ENCODE results near the gene NELFB. TPM values are rescaled to one million over a fixed set of nuclear protein-coding genes. Genes with fewer than 3 reads are reported as not detected.

The NELFB gene
- total and polyA plus RNA-seq, 9 of the 15 experiments (the other 6 are each of a cell fraction or from before 2014, with no cell fraction given), result 0.24 to 84.0 (median 29.7) TPM

DNA sequence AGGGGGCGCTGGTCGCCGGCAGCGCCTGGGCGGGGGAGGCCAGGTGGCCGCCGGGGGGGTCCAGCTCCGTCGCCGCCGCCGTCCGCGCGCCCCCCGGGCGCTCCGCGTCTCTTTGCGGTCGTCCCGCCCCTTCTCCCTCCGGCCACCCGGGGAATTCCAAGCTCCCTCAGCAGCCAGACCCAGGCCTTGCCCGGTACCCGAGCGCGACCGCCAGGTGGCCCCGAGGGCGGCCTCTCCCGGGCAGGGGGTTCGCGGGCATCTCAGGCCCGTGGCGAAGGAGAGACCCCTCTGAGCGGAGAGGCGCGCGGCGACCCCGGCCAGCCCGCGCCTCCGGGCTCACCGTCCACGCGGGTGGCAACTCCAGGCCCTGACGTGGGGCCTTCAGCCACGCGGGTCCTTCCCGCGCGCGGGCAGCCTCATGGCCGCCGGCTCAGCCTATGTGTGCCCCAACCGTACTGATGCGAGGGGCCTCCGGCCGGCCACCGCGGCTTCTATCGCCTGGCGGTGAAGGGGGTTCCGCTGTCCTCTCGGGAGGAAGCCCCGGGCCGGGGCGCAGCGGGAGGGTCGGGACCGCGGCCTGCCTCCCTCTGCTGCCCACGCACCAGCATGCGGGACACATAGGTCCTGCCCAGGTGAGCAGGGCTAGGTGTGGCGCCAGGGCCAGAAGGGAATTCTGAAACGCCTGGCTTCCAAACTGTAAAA lies 47.5 kb downstream of the NELFB start (continued):
- TF ChIP-seq, protein P1, sequence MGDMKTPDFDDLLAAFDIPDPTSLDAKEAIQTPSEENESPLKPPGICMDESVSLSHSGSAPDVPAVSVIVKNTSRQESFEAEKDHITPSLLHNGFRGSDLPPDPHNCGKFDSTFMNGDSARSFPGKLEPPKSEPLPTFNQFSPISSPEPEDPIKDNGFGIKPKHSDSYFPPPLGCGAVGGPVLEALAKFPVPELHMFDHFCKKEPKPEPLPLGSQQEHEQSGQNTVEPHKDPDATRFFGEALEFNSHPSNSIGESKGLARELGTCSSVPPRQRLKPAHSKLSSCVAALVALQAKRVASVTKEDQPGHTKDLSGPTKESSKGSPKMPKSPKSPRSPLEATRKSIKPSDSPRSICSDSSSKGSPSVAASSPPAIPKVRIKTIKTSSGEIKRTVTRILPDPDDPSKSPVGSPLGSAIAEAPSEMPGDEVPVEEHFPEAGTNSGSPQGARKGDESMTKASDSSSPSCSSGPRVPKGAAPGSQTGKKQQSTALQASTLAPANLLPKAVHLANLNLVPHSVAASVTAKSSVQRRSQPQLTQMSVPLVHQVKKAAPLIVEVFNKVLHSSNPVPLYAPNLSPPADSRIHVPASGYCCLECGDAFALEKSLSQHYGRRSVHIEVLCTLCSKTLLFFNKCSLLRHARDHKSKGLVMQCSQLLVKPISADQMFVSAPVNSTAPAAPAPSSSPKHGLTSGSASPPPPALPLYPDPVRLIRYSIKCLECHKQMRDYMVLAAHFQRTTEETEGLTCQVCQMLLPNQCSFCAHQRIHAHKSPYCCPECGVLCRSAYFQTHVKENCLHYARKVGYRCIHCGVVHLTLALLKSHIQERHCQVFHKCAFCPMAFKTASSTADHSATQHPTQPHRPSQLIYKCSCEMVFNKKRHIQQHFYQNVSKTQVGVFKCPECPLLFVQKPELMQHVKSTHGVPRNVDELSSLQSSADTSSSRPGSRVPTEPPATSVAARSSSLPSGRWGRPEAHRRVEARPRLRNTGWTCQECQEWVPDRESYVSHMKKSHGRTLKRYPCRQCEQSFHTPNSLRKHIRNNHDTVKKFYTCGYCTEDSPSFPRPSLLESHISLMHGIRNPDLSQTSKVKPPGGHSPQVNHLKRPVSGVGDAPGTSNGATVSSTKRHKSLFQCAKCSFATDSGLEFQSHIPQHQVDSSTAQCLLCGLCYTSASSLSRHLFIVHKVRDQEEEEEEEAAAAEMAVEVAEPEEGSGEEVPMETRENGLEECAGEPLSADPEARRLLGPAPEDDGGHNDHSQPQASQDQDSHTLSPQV (IDR thresholded peaks at IDR 0.05), result peak; percentile 85
- TF ChIP-seq CREM (IDR thresholded peaks at IDR 0.05; ENCODE audit: low read depth) (no peak), CBFA2T3 (IDR thresholded peaks at IDR 0.05) (no peak), RBM22 (IDR thresholded peaks at IDR 0.05; ENCODE audit: low read depth, low read length, poor library complexity, severe bottlenecking) (peak; percentile 78), HDAC3 (IDR thresholded peaks at IDR 0.05; ENCODE audit: borderline replicate concordance, partially characterized antibody) (no peak), HDAC1 (IDR thresholded peaks at IDR 0.05) (peak in 1 of 2 experiments; percentile 64; a peak in 2 of 4 replicates), CEBPG (CRISPR knock-in tag; IDR thresholded peaks at IDR 0.05) (peak; percentile 2; the same call in 1 of the 2 replicates), CEBPG (tag; conservative IDR thresholded peaks at IDR 0.05 in 1 of 2, IDR thresholded peaks at IDR 0.05 in 1 of 2) (no peak), NFYB (IDR thresholded peaks at IDR 0.05; ENCODE audit: extremely low read depth, insufficient read length) (no peak), ZNF668 (CRISPR knock-in tag; IDR thresholded peaks at IDR 0.05) (0 out of 2 replicates have a peak, but pooled peaks have one; percentile 34), HSF4 (CRISPR knock-in tag; IDR thresholded peaks at IDR 0.05; ENCODE audit: borderline replicate concordance) (no peak), YBX1 (IDR thresholded peaks at IDR 0.05) (no peak), ZNF408 (CRISPR knock-in tag; IDR thresholded peaks at IDR 0.05; ENCODE audit: low read depth) (no peak), FUS (optimal IDR thresholded peaks at IDR 0.05; ENCODE audit: low read depth, low read length) (peak; percentile 66), CC2D1A (IDR thresholded peaks at IDR 0.05) (no peak)
- TF ChIP-seq, protein P2, sequence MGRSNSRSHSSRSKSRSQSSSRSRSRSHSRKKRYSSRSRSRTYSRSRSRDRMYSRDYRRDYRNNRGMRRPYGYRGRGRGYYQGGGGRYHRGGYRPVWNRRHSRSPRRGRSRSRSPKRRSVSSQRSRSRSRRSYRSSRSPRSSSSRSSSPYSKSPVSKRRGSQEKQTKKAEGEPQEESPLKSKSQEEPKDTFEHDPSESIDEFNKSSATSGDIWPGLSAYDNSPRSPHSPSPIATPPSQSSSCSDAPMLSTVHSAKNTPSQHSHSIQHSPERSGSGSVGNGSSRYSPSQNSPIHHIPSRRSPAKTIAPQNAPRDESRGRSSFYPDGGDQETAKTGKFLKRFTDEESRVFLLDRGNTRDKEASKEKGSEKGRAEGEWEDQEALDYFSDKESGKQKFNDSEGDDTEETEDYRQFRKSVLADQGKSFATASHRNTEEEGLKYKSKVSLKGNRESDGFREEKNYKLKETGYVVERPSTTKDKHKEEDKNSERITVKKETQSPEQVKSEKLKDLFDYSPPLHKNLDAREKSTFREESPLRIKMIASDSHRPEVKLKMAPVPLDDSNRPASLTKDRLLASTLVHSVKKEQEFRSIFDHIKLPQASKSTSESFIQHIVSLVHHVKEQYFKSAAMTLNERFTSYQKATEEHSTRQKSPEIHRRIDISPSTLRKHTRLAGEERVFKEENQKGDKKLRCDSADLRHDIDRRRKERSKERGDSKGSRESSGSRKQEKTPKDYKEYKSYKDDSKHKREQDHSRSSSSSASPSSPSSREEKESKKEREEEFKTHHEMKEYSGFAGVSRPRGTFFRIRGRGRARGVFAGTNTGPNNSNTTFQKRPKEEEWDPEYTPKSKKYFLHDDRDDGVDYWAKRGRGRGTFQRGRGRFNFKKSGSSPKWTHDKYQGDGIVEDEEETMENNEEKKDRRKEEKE (IDR thresholded peaks at IDR 0.05; ENCODE audit: borderline replicate concordance in 1 of 2, control insufficient read depth in 1 of 2, low read depth in 2 of 2, low read length in 1 of 2), result no peak
- TF ChIP-seq, protein P3, sequence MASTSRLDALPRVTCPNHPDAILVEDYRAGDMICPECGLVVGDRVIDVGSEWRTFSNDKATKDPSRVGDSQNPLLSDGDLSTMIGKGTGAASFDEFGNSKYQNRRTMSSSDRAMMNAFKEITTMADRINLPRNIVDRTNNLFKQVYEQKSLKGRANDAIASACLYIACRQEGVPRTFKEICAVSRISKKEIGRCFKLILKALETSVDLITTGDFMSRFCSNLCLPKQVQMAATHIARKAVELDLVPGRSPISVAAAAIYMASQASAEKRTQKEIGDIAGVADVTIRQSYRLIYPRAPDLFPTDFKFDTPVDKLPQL (IDR thresholded peaks at IDR 0.05; ENCODE audit: extremely low read depth, insufficient read length), result no peak
- TF ChIP-seq, protein P4, sequence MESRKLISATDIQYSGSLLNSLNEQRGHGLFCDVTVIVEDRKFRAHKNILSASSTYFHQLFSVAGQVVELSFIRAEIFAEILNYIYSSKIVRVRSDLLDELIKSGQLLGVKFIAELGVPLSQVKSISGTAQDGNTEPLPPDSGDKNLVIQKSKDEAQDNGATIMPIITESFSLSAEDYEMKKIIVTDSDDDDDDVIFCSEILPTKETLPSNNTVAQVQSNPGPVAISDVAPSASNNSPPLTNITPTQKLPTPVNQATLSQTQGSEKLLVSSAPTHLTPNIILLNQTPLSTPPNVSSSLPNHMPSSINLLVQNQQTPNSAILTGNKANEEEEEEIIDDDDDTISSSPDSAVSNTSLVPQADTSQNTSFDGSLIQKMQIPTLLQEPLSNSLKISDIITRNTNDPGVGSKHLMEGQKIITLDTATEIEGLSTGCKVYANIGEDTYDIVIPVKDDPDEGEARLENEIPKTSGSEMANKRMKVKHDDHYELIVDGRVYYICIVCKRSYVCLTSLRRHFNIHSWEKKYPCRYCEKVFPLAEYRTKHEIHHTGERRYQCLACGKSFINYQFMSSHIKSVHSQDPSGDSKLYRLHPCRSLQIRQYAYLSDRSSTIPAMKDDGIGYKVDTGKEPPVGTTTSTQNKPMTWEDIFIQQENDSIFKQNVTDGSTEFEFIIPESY (CRISPR knock-in tag; IDR thresholded peaks at IDR 0.05), result peak; percentile 69
